Tibial nerve (tissue), 4 donors: ENCODE data around the gene NBR1.

Experiments
- CTCF ChIP-seq, 5 experiments: fragments of 200-600 bp in 3 of 5; fragments of 450-650 bp in 2 of 5; sonication (generic) in 3 of 5; IDR thresholded peaks; one replicate each; pipeline ENCODE4 v1.5.1; 2016 to 2019; ENCODE audit warnings: antibody characterized with exemption in 5 of 5, mild to moderate bottlenecking in 3 of 5, moderate library complexity in 2 of 5
- EP300 ChIP-seq, 2 donors: sonication (generic); formaldehyde crosslinking; IDR thresholded peaks; one replicate each; pipeline ENCODE4 v1.6.1; 2017; ENCODE audit warnings: antibody characterized with exemption in 2 of 2, mild to moderate bottlenecking in 1 of 2

DNA sequence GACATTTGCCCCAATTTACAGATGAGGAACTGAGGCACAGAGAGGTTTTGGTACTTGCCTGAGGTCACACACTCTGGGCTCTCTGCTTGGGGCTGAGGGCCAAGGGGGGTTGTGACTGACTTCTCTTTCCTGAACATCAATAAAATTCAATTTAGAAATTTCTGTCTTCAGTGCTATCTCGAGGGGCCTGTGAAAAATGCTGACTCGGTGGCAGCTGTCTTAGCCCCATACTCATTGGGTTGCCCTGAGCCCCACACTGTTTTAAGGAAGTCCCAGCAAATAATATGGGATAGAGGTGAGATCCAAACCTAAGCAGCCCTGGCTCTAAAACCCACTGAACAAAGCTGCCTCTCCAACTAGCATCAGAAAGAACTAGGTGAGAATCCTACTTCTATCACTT, 38.9 kb upstream of the NBR1 start:
- TF ChIP-seq CTCF (IDR thresholded peaks at IDR 0.05): no peak
- TF ChIP-seq EP300 (IDR thresholded peaks at IDR 0.05): no peak
